ENCODE data around the gene COBL.

GRCh38 chr7:51321961-51322515 lies 5.4 kb upstream of the COBL start:
- TF ChIP-seq EZH2 (IDR thresholded peaks at IDR 0.05; ENCODE audit: insufficient read depth, poor library complexity, severe bottlenecking) (no peak), EZH2phosphoT487 (IDR thresholded peaks at IDR 0.05; ENCODE audit: insufficient read depth, low read depth) (no peak)

Measured in GM23248 (cell line).